AG04450 (cell line): ENCODE measurements around the gene PRKAG1. TPM values are rescaled to one million over a fixed set of nuclear protein-coding genes. Genes with fewer than 3 reads are reported as not detected.

Source experiments
- CTCF ChIA-PET: fragments of 300-600, 350-600 bp; formaldehyde crosslinking; extraction: SDS; loops from one replicate; lab custom pipeline; 2022; ENCODE audit warnings: antibody characterized with exemption, inconsistent platforms; lab: Charles Lee
- POLR2A ChIA-PET: fragments of 350-600 bp; formaldehyde crosslinking; extraction: SDS; loops from one replicate; lab custom pipeline; 2021; ENCODE audit warnings: antibody characterized with exemption, inconsistent platforms; lab: Yijun Ruan, JAX
- DNase-seq: peaks from one replicate; pipeline ENCODE4 v3.0.0-alpha.2; 2011; ENCODE audit warnings: low read depth, low spot score
- H3K27ac ChIP-seq: one replicate; pipeline ENCODE4 v1.5.1; 2012; ENCODE audit warnings: low read depth, low read length, control low read depth
- H3K27me3 ChIP-seq: one replicate; pipeline ENCODE4 v1.6.0; 2012; ENCODE audit warnings: low read length; ENCODE audit not compliant: control insufficient read depth, insufficient read depth
- H3K4me3 ChIP-seq: 2 replicates; pipeline ENCODE4 v1.5.1; 2011; ENCODE audit warnings: mild to moderate bottlenecking, low read depth, low read length, control low read depth
- H3K9me3 ChIP-seq: 2 replicates; pipeline ENCODE4 v1.5.1; 2012; ENCODE audit warnings: low read length; ENCODE audit not compliant: control insufficient read depth, insufficient read depth
- CTCF ChIP-seq: IDR thresholded peaks from 2 replicates; pipeline ENCODE4 v1.5.1; 2011; ENCODE audit warnings: low read depth, low read length, control low read depth, inconsistent platforms
- polyA plus RNA-seq: library from polyadenylated mRNA; depleted of rRNA; stranded (reverse); fragments of >200 nt; gene quantifications from 2 replicates; pipeline ENCODE4 v1.2.3, GENCODE V29; 2011

The PRKAG1 gene
- polyA plus RNA-seq, 1 experiment: 130 TPM

DNA sequence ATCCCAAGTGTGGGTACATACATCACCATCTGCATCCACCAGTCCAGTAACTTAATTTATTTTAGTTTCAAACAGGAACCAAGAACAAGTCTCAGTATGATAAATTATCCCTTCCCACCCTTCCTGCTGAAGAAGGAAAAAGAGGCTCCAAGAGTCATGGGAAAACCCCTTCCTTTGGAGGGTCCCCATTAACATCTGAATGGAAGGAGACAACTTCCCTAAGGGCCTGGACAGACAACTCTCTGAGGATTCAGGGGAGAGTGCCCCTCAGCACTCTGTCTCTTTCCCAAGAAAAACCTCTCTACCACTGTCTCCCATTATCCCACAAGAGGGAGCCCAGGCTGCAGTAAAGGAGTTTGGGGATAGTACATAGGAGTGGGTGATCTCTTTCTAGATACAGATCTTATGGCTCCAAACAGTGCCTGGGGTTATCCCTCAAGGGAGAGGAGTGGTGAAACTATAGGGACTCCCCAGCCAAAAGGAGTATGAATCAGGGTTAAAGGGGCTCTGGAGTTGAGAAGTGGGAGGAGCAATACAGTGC, 53.2 kb downstream of the PRKAG1 start:
- POLR2A ChIA-PET: no interaction called here
- no peak for DNase-seq
- H3K27me3 ChIP-seq: peaks cover 20% of the 10 kb centered on the region

DNA sequence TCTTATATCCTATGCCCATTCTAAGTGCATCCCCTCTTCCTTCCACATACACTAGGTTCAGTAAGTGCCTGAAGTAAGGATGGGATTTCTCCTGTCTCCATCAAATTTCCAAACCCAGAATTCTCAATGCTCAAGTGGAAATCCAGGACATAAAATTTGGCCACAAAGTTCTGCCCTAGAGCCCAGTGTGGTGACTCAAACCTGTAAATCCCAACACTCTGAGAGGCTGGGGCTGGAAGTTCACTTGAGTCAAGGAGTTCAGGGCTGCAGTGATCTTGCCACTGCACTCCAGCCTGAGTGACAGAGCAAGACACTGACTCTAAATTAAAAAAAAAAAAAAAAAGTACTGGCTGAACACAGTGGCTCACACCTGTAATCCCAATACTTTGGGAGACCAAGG, 56.8 kb downstream of the PRKAG1 start:
- Histone ChIP-seq H3K27ac (no peak overlapping the region), H3K9me3 (peaks cover 4% of the 10 kb centered on the region; the same call in 1 of the 2 replicates), H3K4me3 (no peak overlapping the region), H3K27me3 (peaks cover 16% of the 10 kb centered on the region)
- DNase-seq: no peak
- ChIA-PET CTCF (interaction anchor here (1.3 kb wide), 1 partner anchor 35 kb away, joined by 5 read pairs; no protein-coding TSS in a partner anchor), POLR2A (no interaction called here)
- no peak for TF ChIP-seq CTCF

More for the DNA sequence above, 53.2 kb downstream of the PRKAG1 start:
- peak; percentile 63 for TF ChIP-seq CTCF
- Histone ChIP-seq H3K4me3 (no peak overlapping the region), H3K27ac (no peak overlapping the region), H3K9me3 (no peaks in the 10 kb centered on the region; the same call in 1 of the 2 replicates)
- CTCF ChIA-PET: interaction anchor here (1.9 to 5.1 kb wide), 4 partner anchors 13 to 112 kb away, joined by 5 to 37 read pairs (median 10); partner anchors contain the start of gene WNT1

GRCh38 chr12:48961331-48961730, 57.2 kb downstream of the PRKAG1 start:
- POLR2A ChIA-PET: interaction anchor here (0.6 kb wide), 1 partner anchor 14 kb away, joined by 5 read pairs; no protein-coding TSS in a partner anchor
- Histone ChIP-seq H3K27me3 (peaks cover 14% of the 10 kb centered on the region), H3K4me3 (no peak overlapping the region), H3K27ac (no peak overlapping the region), H3K9me3 (peaks cover 6% of the 10 kb centered on the region; the same call in 1 of the 2 replicates)
- TF ChIP-seq CTCF: no peak
- CTCF ChIA-PET: no interaction called here
- no peak for DNase-seq

- Histone ChIP-seq H3K4me3 (no peak overlapping the region), H3K9me3 (peaks cover 6% of the 10 kb centered on the region; the same call in 1 of the 2 replicates), H3K27me3 (peaks cover 9% of the 10 kb centered on the region), H3K27ac (no peak overlapping the region)
- no peak for DNase-seq
- ChIA-PET POLR2A (interaction anchor here (0.6 kb wide), 1 partner anchor 14 kb away, joined by 5 read pairs; no protein-coding TSS in a partner anchor), CTCF (interaction anchor here (1.0 kb wide), 1 partner anchor 17 kb away, joined by 3 read pairs; the partner anchor contains the start of gene WNT1)
- TF ChIP-seq CTCF: no peak
Observed at GRCh38 chr12:48960834-48961233, 57.7 kb downstream of the PRKAG1 start.

GRCh38 chr12:48958049-48958388, 60.6 kb downstream of the PRKAG1 start:
- Histone ChIP-seq H3K4me3 (peak overlapping the region; percentile 97), H3K27ac (no peak overlapping the region), H3K27me3 (peaks cover 5% of the 10 kb centered on the region), H3K9me3 (peaks cover 6% of the 10 kb centered on the region; the same call in 1 of the 2 replicates)
- TF ChIP-seq CTCF: no peak
- ChIA-PET CTCF (interaction anchor here (0.7 to 2.2 kb wide), 12 partner anchors 9 to 172 kb away, joined by 3 to 12 read pairs (median 4); partner anchors contain the start of gene WNT1), POLR2A (interaction anchor here (0.6 to 1.8 kb wide), 11 partner anchors 10 to 308 kb away, joined by 3 to 13 read pairs (median 5); partner anchors contain the start of genes FKBP11 and WNT10B)
- DNase-seq: no peak
